Activated naive CD8-positive, alpha-beta T cell treated with anti-CD3 and anti-CD28 coated beads, Interleukin-2, amount 50 U/mL, for 24 hours (primary cell): ENCODE data around the gene CFAP77.
A peak's percentile ranks its signal among the peaks of the same experiment; 100 is the strongest.
"Not testable (repeated sequence)": the region's sequence is repeated elsewhere in the genome, so short reads cannot be mapped to it uniquely, and the experiment has no call there.

Experiments used
- ATAC-seq: fragments of 150-1000 bp; cut with Tn5 transposase; one replicate; pipeline ENCODE4 v1.10.0; 2021
- DNase-seq: peaks from one replicate; pipeline ENCODE4 v3.0.0; 2021
- H3K27ac Mint-ChIP-seq: one replicate; pipeline ENCODE4 v1.8.0; 2021; ENCODE audit warnings: mild to moderate bottlenecking, mixed read lengths
- H3K27me3 Mint-ChIP-seq: one replicate; pipeline ENCODE4 v1.8.0; 2021; ENCODE audit warnings: mixed read lengths
- H3K36me3 Mint-ChIP-seq: one replicate; pipeline ENCODE4 v1.8.0; 2021; ENCODE audit warnings: low read depth, mixed read lengths
- H3K4me1 Mint-ChIP-seq: one replicate; pipeline ENCODE4 v1.8.0; 2021; ENCODE audit warnings: mixed read lengths
- H3K4me3 Mint-ChIP-seq: one replicate; pipeline ENCODE4 v1.8.0; 2021; ENCODE audit warnings: mild to moderate bottlenecking, moderate library complexity, mixed read lengths
- H3K9me3 Mint-ChIP-seq: one replicate; pipeline ENCODE4 v1.8.0; 2021; ENCODE audit warnings: mixed read lengths

CFAP77 gene

GRCh38 chr9:132559711-132560110, 149.7 kb downstream of the CFAP77 start:
- Mint-ChIP-seq H3K4me3 (no peak overlapping the region), H3K27me3 (peaks cover 28% of the 10 kb centered on the region), H3K36me3 (no peaks in the 10 kb centered on the region), H3K27ac (no peak overlapping the region), H3K9me3 (no peaks in the 10 kb centered on the region), H3K4me1 (no peaks in the 10 kb centered on the region)
- DNase-seq = no peak
- ATAC-seq = no peak

DNA sequence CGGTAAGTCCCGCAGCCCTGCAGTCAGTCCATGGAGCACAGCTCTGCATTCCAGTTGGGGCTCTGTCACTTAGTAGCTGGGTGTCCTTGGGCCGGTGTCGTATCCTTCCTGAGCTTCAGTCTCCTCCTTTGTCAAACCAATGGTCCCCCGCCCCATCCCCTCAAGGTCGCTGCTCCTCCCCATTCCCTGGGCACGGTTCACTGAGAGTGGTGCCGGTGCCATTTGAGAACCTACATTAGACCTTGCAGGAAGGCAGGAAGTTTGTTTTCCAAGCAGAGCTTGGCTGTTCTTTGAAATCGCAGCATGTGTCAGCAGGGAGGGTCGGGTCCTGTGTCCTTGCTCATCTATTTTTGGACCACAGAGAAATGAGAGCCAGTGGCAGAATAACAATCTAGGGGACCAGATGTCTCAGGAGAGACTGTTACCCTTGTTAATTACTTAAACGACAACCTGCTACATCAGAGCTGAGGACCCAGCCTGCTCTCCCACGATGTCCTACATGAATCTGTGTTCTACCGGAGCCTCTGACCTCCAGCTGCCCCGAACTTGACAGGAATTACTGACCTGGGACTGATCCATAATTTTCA, 150.7 kb downstream of the CFAP77 start:
- no peak for ATAC-seq
- H3K4me1 Mint-ChIP-seq = no peaks in the 10 kb centered on the region
- no peak for DNase-seq
- no peak overlapping the region for H3K4me3 Mint-ChIP-seq
- H3K9me3 Mint-ChIP-seq = no peaks in the 10 kb centered on the region
- no peak overlapping the region for H3K27ac Mint-ChIP-seq
- H3K27me3 Mint-ChIP-seq = peaks cover 28% of the 10 kb centered on the region
- no peaks in the 10 kb centered on the region for H3K36me3 Mint-ChIP-seq

DNA sequence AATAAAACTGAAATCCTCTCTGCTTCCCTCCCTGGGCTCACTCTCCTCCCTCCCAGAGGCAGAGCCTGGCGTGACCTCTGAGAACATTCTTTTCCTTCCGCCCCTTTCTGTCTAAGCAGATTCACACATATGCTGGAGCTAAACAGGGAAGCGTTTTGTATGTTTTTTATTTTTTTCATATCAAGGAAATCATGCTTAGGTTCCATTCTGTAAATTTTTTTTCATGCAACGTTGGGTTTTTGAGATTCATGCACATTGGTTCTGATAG, 152.2 kb downstream of the CFAP77 start:
- DNase-seq (no peak), ATAC-seq (no peak)
- Mint-ChIP-seq H3K4me3 (no peak overlapping the region), H3K36me3 (no peaks in the 10 kb centered on the region), H3K9me3 (no peaks in the 10 kb centered on the region), H3K27me3 (peaks cover 32% of the 10 kb centered on the region), H3K4me1 (no peaks in the 10 kb centered on the region), H3K27ac (no peak overlapping the region)

DNA sequence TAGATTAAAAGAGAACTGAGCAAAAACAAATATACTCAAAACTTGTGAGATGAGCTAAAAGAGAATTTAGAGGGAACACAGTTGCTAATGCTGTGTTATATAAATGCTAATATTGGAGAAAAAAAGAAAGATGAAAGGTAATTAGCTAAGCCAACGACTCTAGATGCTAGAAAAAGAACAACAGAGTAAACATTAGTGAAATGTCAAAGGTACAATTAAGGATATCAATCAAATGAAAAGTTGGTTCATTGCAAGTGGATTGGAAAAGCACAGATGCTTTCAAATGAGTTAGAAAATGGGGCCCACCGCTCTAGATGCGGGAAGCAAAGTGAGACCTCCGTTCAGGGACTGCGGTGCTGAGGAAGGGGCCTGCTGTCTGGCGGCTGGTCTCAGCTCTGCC, 154.5 kb downstream of the CFAP77 start:
- H3K27ac Mint-ChIP-seq = no peak overlapping the region
- H3K36me3 Mint-ChIP-seq = no peaks in the 10 kb centered on the region
- H3K4me3 Mint-ChIP-seq = no peak overlapping the region
- no peaks in the 10 kb centered on the region for H3K4me1 Mint-ChIP-seq
- ATAC-seq (no peak), DNase-seq (no peak)
- no peaks in the 10 kb centered on the region for H3K9me3 Mint-ChIP-seq
- H3K27me3 Mint-ChIP-seq = peaks cover 31% of the 10 kb centered on the region

- DNase-seq, H3K4me1 Mint-ChIP-seq, H3K4me3 Mint-ChIP-seq, H3K36me3 Mint-ChIP-seq, ATAC-seq, H3K27ac Mint-ChIP-seq, H3K9me3 Mint-ChIP-seq: not testable (repeated sequence)
- H3K27me3 Mint-ChIP-seq = peaks cover 15% of the 10 kb centered on the region
Observed at GRCh38 chr9:132568787-132569186, 158.8 kb downstream of the CFAP77 start.

- Mint-ChIP-seq H3K4me1 (no peaks in the 10 kb centered on the region), H3K36me3 (no peaks in the 10 kb centered on the region), H3K27me3 (peaks cover 33% of the 10 kb centered on the region), H3K9me3 (no peaks in the 10 kb centered on the region), H3K4me3 (no peak overlapping the region), H3K27ac (no peak overlapping the region)
- DNase-seq (no peak), ATAC-seq (no peak)
Observed at GRCh38 chr9:132571806-132572600, 162.0 kb downstream of the CFAP77 start.

GRCh38 chr9:132572921-132573320, 162.9 kb downstream of the CFAP77 start:
- no peak for ATAC-seq
- Mint-ChIP-seq H3K4me3 (no peak overlapping the region), H3K9me3 (no peaks in the 10 kb centered on the region), H3K27me3 (peaks cover 42% of the 10 kb centered on the region), H3K4me1 (no peaks in the 10 kb centered on the region), H3K27ac (no peak overlapping the region), H3K36me3 (no peaks in the 10 kb centered on the region)
- DNase-seq = no peak

- no peak overlapping the region for H3K27ac Mint-ChIP-seq
- H3K9me3 Mint-ChIP-seq = no peaks in the 10 kb centered on the region
- H3K27me3 Mint-ChIP-seq = peaks cover 61% of the 10 kb centered on the region
- no peaks in the 10 kb centered on the region for H3K36me3 Mint-ChIP-seq
- DNase-seq (peak; percentile 72), ATAC-seq (peak; percentile 80)
- H3K4me3 Mint-ChIP-seq = no peak overlapping the region
- no peaks in the 10 kb centered on the region for H3K4me1 Mint-ChIP-seq
Observed at GRCh38 chr9:132575005-132575609, 165.1 kb downstream of the CFAP77 start.

DNA sequence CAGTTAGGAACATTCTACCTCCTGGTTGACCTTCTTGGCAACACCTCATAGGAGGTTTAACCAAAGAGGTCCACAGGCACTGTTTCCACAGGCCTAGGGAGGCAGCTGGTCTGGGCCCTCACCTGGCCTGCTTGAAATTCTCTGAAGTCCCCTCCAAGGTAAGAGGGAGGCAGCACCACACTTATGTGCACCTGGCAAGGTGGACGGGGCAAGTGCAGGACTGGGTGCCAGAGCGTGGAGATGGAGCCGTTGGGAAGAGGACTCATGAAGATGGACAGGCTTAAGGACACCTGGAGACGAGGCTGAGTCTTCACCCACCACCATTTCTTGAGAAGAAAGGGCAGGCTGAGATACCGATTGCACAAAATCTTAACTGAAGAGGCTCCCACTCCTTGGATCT, 165.8 kb downstream of the CFAP77 start:
- H3K27ac Mint-ChIP-seq = no peak overlapping the region
- no peak overlapping the region for H3K4me3 Mint-ChIP-seq
- ATAC-seq (no peak), DNase-seq (no peak)
- no peaks in the 10 kb centered on the region for H3K36me3 Mint-ChIP-seq
- no peaks in the 10 kb centered on the region for H3K9me3 Mint-ChIP-seq
- peaks cover 65% of the 10 kb centered on the region for H3K27me3 Mint-ChIP-seq
- no peaks in the 10 kb centered on the region for H3K4me1 Mint-ChIP-seq

DNA sequence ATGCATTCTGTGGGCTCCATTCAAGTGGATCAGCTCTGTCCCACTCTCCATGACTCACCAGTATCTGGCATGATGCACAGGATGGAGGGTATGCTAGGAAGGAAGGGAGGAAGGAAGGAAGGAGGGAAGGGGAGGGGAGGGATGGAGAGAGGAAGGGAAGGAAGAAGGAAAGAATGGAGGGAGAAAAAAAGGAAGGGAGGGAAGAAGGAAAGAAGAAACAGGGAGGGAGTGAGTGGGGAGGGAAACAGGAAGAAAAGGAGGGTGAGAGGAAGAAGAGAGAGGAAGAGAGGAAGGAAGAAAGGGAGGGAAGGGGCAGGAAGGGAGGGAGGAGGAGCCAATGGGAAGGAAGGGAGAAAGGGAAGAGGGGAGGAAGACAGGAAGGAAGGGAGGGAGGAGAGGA, 167.1 kb downstream of the CFAP77 start:
- H3K27me3 Mint-ChIP-seq = peaks cover 76% of the 10 kb centered on the region
- H3K4me3 Mint-ChIP-seq = no peak overlapping the region
- ATAC-seq (no peak), DNase-seq (no peak)
- no peaks in the 10 kb centered on the region for H3K9me3 Mint-ChIP-seq
- H3K36me3 Mint-ChIP-seq = peaks cover 2% of the 10 kb centered on the region
- peaks cover 8% of the 10 kb centered on the region for H3K4me1 Mint-ChIP-seq
- no peak overlapping the region for H3K27ac Mint-ChIP-seq

DNA sequence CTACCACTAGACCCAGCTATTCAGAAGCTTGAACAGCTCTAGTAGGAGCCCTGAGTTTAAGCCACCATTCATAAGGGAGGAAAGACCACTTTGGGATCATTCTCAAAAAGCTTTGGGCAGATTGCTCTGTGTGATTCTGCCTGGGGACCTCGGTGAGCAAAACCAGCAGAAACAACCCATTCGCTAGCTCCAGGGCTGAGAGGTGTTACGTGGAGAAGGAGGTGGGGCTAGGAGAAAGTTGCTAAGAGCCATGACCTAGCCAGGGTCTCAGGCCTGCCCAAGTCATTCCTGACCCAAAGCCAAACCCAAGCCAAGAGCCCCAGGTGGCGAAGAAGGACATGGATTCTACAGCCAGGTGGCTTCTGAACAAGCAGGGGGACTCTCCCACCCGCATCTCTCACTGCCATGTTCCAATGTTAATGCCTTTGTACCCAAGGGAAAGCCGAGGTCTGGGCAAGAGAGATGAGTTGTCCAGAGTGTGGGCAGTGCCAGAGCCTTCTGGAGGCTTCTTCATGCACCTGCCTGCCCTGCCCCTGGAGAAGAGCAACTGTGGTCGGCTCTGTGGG, 168.4 kb downstream of the CFAP77 start:
- Mint-ChIP-seq H3K36me3 (peaks cover 2% of the 10 kb centered on the region), H3K4me3 (no peak overlapping the region), H3K4me1 (peaks cover 8% of the 10 kb centered on the region), H3K27ac (no peak overlapping the region), H3K27me3 (peaks cover 76% of the 10 kb centered on the region), H3K9me3 (no peaks in the 10 kb centered on the region)
- no peak for ATAC-seq
- no peak for DNase-seq

DNA sequence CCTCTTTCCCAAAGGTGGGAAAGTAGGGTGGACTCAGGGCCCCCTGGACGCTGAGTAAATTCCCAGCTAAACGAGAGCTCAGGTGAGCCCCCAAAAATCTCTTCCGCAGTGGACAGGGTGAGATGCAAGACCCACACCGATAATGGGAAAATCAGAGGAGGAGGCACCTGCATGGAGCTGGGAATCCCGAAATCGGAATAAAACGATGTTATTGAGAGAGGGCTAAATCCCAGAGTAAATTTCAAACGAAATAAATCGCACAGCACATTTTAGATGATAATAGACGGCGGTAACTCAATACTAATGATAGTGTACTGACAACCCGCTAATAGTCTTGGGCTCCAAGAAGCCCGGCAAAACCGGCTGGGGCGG, 169.4 kb downstream of the CFAP77 start:
- peaks cover 80% of the 10 kb centered on the region for H3K27me3 Mint-ChIP-seq
- H3K4me1 Mint-ChIP-seq = peaks cover 8% of the 10 kb centered on the region
- ATAC-seq (no peak), DNase-seq (no peak)
- H3K27ac Mint-ChIP-seq = no peak overlapping the region
- H3K9me3 Mint-ChIP-seq = no peaks in the 10 kb centered on the region
- H3K4me3 Mint-ChIP-seq = no peak overlapping the region
- peaks cover 2% of the 10 kb centered on the region for H3K36me3 Mint-ChIP-seq

DNA sequence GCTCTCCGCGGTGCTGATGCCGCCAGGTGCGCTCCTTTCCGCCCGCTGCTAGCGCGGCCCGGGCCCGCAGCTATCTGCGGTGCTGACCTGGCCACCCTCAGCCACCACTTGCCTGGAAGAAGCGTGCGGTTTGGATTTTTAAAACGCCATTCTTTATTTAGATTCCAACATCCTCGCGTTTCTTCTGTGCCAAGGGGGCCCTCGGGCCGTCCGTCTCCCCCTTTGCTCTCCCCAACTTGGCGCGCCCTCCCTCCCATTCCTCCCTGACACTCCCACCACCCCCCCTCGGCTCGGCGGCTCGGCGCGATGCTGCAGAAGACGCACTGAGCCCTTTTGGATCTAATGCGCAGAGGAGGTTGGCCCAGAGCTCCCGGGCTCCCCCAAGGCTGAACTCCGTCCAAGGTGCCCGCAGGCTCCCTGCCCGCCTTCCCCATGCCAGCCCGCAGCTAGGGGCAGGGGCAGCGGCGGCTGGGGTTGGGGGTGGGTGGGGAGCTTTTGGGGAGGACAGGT, 172.3 kb downstream of the CFAP77 start, which contains the start of gene BARHL1:
TSS of gene BARHL1 (plus strand) at position 331 of the 510 bp plus-strand sequence. CDS start 192 bp downstream, outside the sequence.
- Mint-ChIP-seq H3K27me3 (peaks cover 79% of the 10 kb centered on the region), H3K27ac (peak within 1 kb of the TSS; percentile 52), H3K36me3 (peaks cover 2% of the 10 kb centered on the region), H3K9me3 (no peaks in the 10 kb centered on the region), H3K4me1 (peaks cover 12% of the 10 kb centered on the region), H3K4me3 (peak within 1 kb of the TSS; percentile 72)
- no peak for ATAC-seq
- DNase-seq = no peak

DNA sequence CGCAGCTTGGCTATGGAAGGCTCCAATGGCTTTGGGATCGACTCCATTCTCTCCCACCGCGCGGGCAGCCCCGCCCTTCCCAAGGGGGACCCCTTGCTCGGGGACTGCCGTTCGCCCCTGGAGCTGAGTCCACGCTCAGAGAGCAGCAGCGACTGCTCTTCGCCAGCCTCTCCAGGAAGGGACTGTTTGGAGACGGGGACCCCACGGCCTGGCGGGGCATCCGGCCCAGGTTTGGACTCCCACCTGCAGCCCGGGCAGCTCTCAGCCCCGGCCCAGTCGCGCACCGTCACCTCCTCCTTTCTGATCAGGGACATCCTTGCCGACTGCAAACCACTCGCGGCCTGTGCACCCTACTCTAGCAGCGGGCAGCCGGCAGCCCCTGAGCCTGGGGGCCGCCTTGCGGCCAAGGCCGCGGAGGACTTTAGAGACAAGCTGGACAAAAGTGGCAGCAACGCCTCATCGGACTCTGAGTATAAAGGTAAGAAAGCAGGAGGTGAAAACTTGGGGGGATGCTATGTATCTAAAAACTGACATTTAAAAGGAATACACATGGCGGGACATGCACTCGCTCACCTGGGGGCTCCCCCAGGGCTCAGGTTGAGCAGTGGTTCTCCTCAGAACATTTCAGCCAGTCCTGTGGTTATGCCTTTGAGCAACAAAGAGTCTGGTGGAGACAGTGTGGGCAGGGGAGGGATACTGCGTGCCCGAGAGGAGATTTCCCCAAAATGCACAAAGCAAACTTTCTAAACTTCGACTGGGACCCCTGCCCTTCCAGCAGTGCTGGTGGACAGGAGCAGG, 173.0 kb downstream of the CFAP77 start:
- H3K27ac Mint-ChIP-seq = no peak overlapping the region
- DNase-seq (no peak), ATAC-seq (no peak)
- no peak overlapping the region for H3K4me3 Mint-ChIP-seq
- peaks cover 2% of the 10 kb centered on the region for H3K36me3 Mint-ChIP-seq
- peaks cover 77% of the 10 kb centered on the region for H3K27me3 Mint-ChIP-seq
- peaks cover 12% of the 10 kb centered on the region for H3K4me1 Mint-ChIP-seq
- no peaks in the 10 kb centered on the region for H3K9me3 Mint-ChIP-seq
